GM21825 (cell line): Measurements from ENCODE around the gene RPL19.

ENCODE experiments used
- ATAC-seq: cut with Tn5 transposase; IDR thresholded peaks from one replicate; pipeline ENCODE4 v1.9.1; 2021; ENCODE audit warnings: mild to moderate bottlenecking, moderate library complexity; ENCODE audit not compliant: unreplicated experiment

The RPL19 gene

GRCh38 chr17:39171933-39172332 lies 28.1 kb upstream of the RPL19 start:
- no peak for ATAC-seq

GRCh38 chr17:39173080-39173479 lies 27.0 kb upstream of the RPL19 start:
- ATAC-seq = no peak

- ATAC-seq = no peak
Observed at GRCh38 chr17:39173526-39174274, 26.4 kb upstream of the RPL19 start.

GRCh38 chr17:39174920-39175694 lies 25.0 kb upstream of the RPL19 start:
- no peak for ATAC-seq

GRCh38 chr17:39175695-39176093 lies 24.4 kb upstream of the RPL19 start:
- ATAC-seq = no peak

GRCh38 chr17:39177256-39177655 lies 22.8 kb upstream of the RPL19 start:
- ATAC-seq = no peak

- ATAC-seq = no peak
Observed at GRCh38 chr17:39178536-39178935, 21.5 kb upstream of the RPL19 start.

- no peak for ATAC-seq
Observed at GRCh38 chr17:39181303-39181702, 18.8 kb upstream of the RPL19 start.

GRCh38 chr17:39183045-39183444 lies 17.0 kb upstream of the RPL19 start:
- ATAC-seq = no peak

- no peak for ATAC-seq
Observed at GRCh38 chr17:39183720-39184119, 16.4 kb upstream of the RPL19 start.

- no peak for ATAC-seq
Observed at GRCh38 chr17:39186481-39187002, 13.5 kb upstream of the RPL19 start.

GRCh38 chr17:39187152-39187830 lies 12.8 kb upstream of the RPL19 start:
- no peak for ATAC-seq

GRCh38 chr17:39191750-39192510 lies 8.2 kb upstream of the RPL19 start:
- ATAC-seq = no peak

- ATAC-seq = no peak
Observed at GRCh38 chr17:39192901-39193300, 7.2 kb upstream of the RPL19 start.

GRCh38 chr17:39193346-39193745 lies 6.7 kb upstream of the RPL19 start:
- ATAC-seq = no peak

GRCh38 chr17:39194089-39194984 lies 5.7 kb upstream of the RPL19 start:
- no peak for ATAC-seq

GRCh38 chr17:39194985-39195524 lies 5.0 kb upstream of the RPL19 start:
- no peak for ATAC-seq

GRCh38 chr17:39195568-39196160 lies 4.4 kb upstream of the RPL19 start:
- no peak for ATAC-seq

- no peak for ATAC-seq
Observed at GRCh38 chr17:39196241-39196807, 3.8 kb upstream of the RPL19 start.
